MG63 (cell line): Measurements from ENCODE around the gene RASSF1. TPM values are rescaled to one million over a fixed set of nuclear protein-coding genes. Genes with fewer than 3 reads are reported as not detected.
"Not testable (repeated sequence)": the region's sequence is repeated elsewhere in the genome, so short reads cannot be mapped to it uniquely, and the experiment has no call there.

Experiments
- DNase-seq: peaks from one replicate; pipeline ENCODE4 v3.0.0-alpha.2; 2020
- H3K27me3 ChIP-seq: fragments of 250-450 bp; sonication (Bioruptor Pico); 2 replicates; pipeline ENCODE4 v1.5.1; 2020; ENCODE audit warnings: mild to moderate bottlenecking, moderate library complexity
- H3K36me3 ChIP-seq: fragments of 250-450 bp; sonication (Bioruptor Pico); 2 replicates; pipeline ENCODE4 v1.5.1; 2020; ENCODE audit warnings: mild to moderate bottlenecking, moderate library complexity
- H3K4me3 ChIP-seq: fragments of 250-450 bp; sonication (Bioruptor Pico); 2 replicates; pipeline ENCODE4 v1.5.1; 2020; ENCODE audit warnings: mild to moderate bottlenecking, moderate library complexity
- H3K9me3 ChIP-seq: fragments of 250-450 bp; sonication (Bioruptor Pico); 2 replicates; pipeline ENCODE4 v1.5.1; 2020; ENCODE audit warnings: mild to moderate bottlenecking, moderate library complexity
- total RNA-seq: library from RNA; depleted of rRNA; stranded (reverse); fragments of >200 nt; shearing (Covaris generic); gene quantifications from 2 replicates; pipeline ENCODE4 v1.2.3, GENCODE V29; 2014; ENCODE audit warnings: low replicate concordance

The RASSF1 gene
- total RNA-seq, 1 experiment from 2014 or later: 42.0 TPM

DNA sequence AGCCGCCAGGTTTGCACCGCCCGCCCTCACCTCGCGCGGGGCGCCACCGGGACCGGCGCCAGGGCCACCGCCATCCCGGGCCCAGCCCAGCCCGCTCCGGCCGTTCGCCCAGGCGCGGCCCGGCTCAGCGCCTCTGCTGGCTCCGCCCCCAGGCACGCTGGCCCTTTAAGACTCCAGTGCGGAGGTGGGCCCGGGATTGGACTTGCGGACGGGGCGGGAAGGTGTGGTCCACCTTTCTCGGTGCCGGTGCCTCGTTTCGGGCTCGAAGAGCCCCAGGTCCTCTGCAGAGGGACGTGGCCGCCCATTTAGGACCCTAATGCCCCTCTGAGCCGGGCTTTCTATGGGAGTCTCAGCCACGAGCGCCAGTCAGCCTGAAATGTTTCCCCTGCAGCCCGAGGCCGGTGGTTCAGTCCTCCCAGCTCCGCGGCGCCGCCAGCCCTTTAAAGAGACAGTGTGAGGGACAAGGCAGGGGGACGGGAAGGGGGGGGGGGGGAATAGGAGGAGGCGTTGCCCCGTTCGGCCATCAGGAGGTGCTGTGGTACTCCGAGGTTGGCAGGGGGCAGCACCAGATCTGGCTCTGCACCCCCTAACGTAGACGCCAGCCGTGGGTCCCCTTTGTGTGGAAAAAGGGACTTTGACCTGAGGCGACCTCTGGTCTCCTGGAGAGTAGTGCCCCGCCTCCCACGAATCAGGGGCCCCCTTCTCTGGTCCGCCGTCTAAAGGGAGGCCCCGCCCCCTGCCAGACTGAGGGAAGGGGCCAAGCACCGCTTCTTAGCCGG is 19.1 kb downstream of the RASSF1 start:
- H3K27me3 ChIP-seq: no peaks in the 10 kb centered on the region
- DNase-seq: peak; percentile 85
- H3K4me3 ChIP-seq: peak overlapping the region; percentile 69
- H3K36me3 ChIP-seq: no peaks in the 10 kb centered on the region; the same call in none of the 2 replicates
- no peaks in the 10 kb centered on the region for H3K9me3 ChIP-seq

DNA sequence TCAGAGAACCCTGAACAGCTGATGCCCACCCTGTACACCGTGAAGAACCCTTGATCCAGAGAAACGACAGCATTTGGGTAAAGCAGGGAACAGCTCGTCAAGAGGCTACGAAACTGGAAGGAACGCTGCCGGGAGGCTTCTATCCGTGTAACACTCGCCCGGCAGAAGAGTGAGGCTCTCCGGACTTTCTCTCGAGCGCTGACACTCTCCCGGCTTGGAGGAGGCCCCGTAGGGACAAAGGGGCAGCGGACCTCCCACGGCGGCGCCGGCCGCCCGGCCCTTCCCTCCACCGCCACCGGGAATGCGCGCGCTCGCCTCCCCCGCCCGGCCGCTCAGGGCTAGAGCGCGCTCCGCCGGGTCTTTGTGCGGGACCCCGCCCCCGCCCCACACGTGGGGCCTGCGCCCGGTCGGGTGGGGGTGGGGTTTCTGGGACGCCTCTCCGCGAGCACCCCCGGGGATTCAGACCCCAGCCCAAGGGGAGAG is 19.7 kb downstream of the RASSF1 start:
- Histone ChIP-seq H3K9me3 (no peaks in the 10 kb centered on the region), H3K36me3 (no peaks in the 10 kb centered on the region; the same call in none of the 2 replicates), H3K4me3 (peak overlapping the region; percentile 69), H3K27me3 (no peaks in the 10 kb centered on the region)
- peak; percentile 64 for DNase-seq

GRCh38 chr3:50319894-50320625 is 20.6 kb downstream of the RASSF1 start:
- H3K4me3 ChIP-seq: peak overlapping the region; percentile 69
- H3K27me3 ChIP-seq: no peaks in the 10 kb centered on the region
- DNase-seq: no peak
- H3K36me3 ChIP-seq: no peaks in the 10 kb centered on the region; the same call in none of the 2 replicates
- H3K9me3 ChIP-seq: no peaks in the 10 kb centered on the region

DNA sequence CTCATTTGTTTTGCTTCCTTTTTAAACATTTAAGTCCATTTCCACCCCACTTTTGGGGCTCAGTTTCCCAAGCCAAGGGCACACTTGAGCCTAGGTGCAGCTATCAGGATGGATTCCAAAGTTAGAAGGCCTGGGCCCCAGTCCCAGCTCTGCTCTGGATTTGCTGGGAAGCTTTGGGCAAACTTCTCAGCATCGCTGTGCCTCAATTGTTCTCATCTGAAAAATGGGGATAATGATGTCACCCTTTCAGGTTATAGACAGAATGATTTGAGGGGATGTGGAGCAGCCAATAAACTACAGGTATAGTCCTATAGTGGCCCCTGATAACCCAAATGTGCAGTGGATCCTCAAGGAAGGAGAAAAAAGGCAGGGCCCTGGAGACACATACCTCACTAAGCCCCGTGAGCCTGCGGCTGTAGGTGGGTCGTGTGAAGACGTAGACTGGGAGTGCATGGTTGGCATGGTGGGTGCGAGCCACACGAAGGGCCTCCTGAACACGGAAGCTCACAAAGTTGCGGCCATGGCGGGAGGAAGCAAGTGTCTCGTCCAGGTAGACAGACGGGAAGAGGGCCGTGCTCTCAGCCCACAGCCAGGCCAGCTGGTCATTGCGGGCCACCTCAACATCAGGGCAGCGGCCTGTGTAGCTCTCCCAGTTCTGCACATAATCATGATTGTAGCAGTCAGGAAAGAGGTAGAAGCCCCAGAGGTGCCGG is 21.3 kb downstream of the RASSF1 start:
- H3K4me3 ChIP-seq: no peak overlapping the region
- H3K9me3 ChIP-seq: no peaks in the 10 kb centered on the region
- DNase-seq: no peak

GRCh38 chr3:50318615-50319014 is 22.0 kb downstream of the RASSF1 start:
- no peak for DNase-seq
- no peaks in the 10 kb centered on the region; the same call in none of the 2 replicates for H3K36me3 ChIP-seq
- no peaks in the 10 kb centered on the region for H3K27me3 ChIP-seq
- no peaks in the 10 kb centered on the region for H3K9me3 ChIP-seq
- no peak overlapping the region for H3K4me3 ChIP-seq

More for the DNA sequence above, 21.3 kb downstream of the RASSF1 start:
- no peaks in the 10 kb centered on the region; the same call in none of the 2 replicates for H3K36me3 ChIP-seq
- H3K27me3 ChIP-seq: no peaks in the 10 kb centered on the region

DNA sequence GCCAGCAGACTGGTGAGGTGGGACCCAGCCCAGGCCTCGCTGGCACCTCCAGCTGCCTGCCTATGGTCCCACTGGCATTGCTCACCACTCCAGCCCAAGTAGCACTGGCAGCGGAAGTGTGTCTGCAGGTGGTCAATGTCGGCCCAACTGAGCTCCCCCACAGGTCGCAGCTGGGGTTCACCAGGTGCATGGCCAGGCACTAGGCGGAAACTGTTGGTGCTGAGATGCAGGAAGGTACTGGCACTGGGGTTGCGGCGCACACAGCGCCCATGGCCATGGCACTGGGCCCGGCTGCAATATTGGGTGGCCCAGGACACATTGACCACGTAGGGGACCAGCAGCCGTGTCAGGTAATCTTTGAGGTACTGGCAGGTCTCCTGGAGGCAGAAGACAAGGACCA is 22.5 kb downstream of the RASSF1 start:
- Histone ChIP-seq H3K27me3 (no peaks in the 10 kb centered on the region), H3K4me3 (no peak overlapping the region), H3K36me3 (no peaks in the 10 kb centered on the region; the same call in none of the 2 replicates), H3K9me3 (no peaks in the 10 kb centered on the region)
- no peak for DNase-seq

DNA sequence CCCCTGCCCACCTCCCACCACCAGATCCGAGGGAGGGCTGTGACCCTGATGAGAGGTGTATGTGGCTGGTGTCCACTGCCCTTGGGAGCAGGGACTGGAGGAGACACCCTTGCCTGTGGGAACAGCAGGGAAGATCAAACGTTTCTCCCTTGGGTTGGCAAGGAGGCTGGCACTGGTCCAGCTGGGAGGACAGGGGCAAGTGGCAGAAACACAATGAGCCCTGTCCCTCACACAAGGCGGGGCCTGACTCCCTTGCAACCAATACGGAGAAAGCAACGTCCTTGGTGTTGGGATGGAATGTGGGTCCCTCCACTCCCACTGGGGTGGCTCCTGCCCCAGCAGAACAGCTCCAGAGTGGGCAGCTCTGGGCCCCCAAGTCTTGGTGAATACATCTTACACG is 23.3 kb downstream of the RASSF1 start:
- Histone ChIP-seq H3K27me3 (no peaks in the 10 kb centered on the region), H3K36me3 (no peaks in the 10 kb centered on the region; the same call in none of the 2 replicates), H3K4me3 (no peak overlapping the region), H3K9me3 (no peaks in the 10 kb centered on the region)
- no peak for DNase-seq

DNA sequence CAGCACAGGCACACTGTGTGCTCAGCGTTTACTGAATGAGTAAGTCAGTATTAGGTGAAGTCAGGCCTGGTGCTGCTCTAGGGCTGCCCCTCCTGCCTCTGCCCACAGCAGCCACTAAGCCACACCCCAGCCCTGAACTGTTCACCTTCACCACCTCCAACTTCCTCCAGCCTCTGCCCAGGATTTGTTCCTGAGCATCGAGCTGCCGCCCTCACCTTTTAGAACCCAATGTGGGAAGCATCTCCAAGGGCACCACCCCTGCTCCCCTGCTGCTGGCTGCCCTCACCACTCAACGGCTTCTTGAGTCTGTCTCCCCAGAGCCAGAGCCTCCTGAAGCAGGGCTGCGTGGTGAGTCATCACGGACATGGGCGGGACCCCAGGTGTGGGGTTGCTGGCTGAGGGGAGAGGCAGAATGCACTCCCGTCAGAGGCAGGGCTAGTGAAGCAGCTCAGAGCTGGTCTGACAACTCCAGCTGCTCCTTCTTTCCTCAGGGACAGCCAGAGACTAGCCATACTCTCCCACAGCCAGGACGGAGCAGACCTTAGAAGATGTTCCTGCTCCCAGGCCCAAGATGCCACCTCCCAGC is 23.9 kb downstream of the RASSF1 start:
- no peak for DNase-seq
- H3K9me3 ChIP-seq: no peaks in the 10 kb centered on the region
- no peaks in the 10 kb centered on the region; the same call in none of the 2 replicates for H3K36me3 ChIP-seq
- H3K27me3 ChIP-seq: no peaks in the 10 kb centered on the region
- no peak overlapping the region for H3K4me3 ChIP-seq

GRCh38 chr3:50314816-50315215 is 25.8 kb downstream of the RASSF1 start:
- Histone ChIP-seq H3K27me3 (no peaks in the 10 kb centered on the region), H3K9me3 (no peaks in the 10 kb centered on the region), H3K36me3 (no peaks in the 10 kb centered on the region; the same call in none of the 2 replicates), H3K4me3 (no peak overlapping the region)
- DNase-seq: no peak

DNA sequence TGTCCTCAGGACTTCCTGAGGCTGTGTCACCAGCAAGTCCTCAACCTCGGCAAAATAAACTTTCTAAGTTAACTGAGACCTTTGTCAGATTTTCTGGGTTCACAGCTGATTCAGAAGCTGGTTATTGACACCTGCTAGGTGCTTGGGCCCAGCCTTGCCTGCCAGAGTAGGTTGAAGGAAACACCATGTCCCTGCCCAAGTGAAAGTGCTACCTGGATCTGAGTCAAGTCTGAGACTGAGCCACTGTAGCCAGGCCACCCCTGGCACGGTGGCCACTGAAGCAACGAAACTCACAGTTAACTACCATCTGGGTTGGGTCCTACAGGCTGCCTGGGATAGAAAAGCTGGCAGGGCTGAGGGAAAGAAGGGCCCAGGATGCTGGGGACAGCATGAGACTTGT is 26.3 kb downstream of the RASSF1 start:
- DNase-seq: no peak
- Histone ChIP-seq H3K27me3 (no peaks in the 10 kb centered on the region), H3K36me3 (no peaks in the 10 kb centered on the region; the same call in none of the 2 replicates), H3K9me3 (no peaks in the 10 kb centered on the region), H3K4me3 (no peak overlapping the region)

DNA sequence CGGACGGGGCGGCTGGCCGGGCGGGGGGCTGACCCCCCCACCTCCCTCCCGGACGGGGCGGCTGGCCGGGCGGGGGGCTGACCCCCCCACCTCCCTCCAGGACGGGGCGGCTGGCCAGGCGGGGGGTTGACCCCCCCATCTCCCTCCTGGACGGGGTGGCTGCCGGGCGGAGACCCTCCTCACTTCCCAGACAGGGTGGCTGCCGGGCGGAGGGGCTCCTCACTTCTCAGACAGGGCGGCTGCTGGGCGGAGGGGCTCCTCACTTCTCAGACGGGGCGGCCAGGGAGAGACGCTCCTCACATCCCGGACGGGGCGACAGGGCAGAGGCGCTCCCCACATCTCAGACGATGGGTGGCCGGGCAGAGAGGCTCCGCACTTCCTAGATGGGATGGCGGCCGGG is 28.6 kb downstream of the RASSF1 start:
- DNase-seq, H3K36me3 ChIP-seq, H3K9me3 ChIP-seq, H3K4me3 ChIP-seq, H3K27me3 ChIP-seq: not testable (repeated sequence)

DNA sequence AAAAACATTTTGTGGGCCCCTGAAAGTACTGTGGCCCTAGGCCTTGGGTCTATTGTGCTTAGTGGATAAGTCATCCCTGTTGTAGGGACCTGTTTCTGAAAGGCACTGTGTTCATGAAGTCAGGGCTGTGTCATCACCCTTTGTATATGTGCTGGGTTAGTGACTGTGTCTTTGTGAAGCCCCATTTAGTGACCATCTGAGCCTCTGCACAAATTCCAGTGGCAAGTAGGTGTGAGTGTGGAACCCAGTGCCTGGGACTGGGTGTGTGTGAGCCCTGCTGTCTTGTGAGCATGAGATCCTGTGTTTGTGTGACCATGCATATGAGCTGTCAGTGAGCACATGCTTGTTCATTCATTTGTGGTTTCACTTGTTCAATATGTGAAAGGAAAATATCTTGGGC is 36.0 kb downstream of the RASSF1 start:
- no peak for DNase-seq
- H3K9me3 ChIP-seq: no peaks in the 10 kb centered on the region
- no peaks in the 10 kb centered on the region for H3K27me3 ChIP-seq
- no peak overlapping the region for H3K4me3 ChIP-seq
- H3K36me3 ChIP-seq: no peaks in the 10 kb centered on the region

DNA sequence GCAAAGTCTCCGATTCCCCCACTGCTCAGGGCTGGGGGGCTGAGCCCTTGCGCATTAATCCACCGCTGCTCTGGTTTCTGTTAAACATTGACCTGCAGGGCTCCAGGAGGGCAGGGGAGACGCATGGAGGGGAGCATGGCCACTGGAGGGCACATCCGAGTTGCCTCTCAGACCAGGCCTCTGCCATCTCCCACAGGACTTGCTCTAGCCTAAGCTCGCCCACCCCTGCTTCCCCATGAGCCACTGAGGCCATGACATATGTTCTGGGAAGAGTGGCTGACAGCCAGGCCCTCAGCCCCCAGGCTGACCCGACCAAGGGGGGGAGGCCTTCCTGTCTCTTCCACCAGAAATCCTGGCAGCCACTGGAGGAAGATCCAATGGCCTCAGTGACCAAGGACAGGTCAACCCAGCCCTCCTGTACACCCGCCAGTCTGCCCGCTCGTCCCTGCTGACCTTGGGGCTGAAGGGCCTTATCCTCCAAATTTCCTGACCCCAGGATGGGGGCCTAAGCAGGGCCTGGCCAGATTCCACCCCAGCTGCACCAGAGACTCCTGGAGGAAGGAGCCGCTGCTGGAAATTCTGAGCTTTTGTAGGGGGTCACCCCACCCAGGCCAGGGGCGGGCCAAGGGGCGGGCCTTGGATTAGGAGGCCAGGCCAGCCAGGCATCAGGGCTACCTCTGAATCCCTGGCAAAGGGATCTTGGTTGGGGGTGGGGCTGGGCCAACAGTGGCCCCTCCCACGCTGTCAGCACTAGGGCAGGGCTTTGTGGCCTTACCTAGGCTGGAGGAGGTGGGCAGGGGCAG is 37.4 kb downstream of the RASSF1 start, which contains the start of gene HYAL1:
HYAL1 (minus strand) TSS at position 562 of the 803 bp plus-strand sequence. CDS start 618 bp downstream, outside the sequence.
- no peak for DNase-seq

GRCh38 chr3:50302095-50303012 is 38.3 kb downstream of the RASSF1 start:
- H3K36me3 ChIP-seq: no peaks in the 10 kb centered on the region
- H3K9me3 ChIP-seq: no peaks in the 10 kb centered on the region
- DNase-seq: no peak
- H3K27me3 ChIP-seq: no peaks in the 10 kb centered on the region
- no peak overlapping the region for H3K4me3 ChIP-seq

More for the DNA sequence above, 37.4 kb downstream of the RASSF1 start, which contains the start of gene HYAL1:
- Histone ChIP-seq H3K4me3 (no peak within 1 kb of the TSS), H3K9me3 (no peaks in the 10 kb centered on the region), H3K36me3 (no peaks in the 10 kb centered on the region), H3K27me3 (no peaks in the 10 kb centered on the region)
